ENCODE measurements around the gene TPRG1. TPM values are rescaled to one million over a fixed set of nuclear protein-coding genes. Genes with fewer than 3 reads are reported as not detected.
A peak's percentile ranks its signal among the peaks of the same experiment; 100 is the strongest.

The TPRG1 gene
- total RNA-seq, 2 experiments from 2014 or later, result 8.7 to 9.7 TPM

- no peak overlapping the region for H3K4me3 Mint-ChIP-seq
- peaks cover 14% of the 10 kb centered on the region for H3K36me3 Mint-ChIP-seq (ENCODE audit: low read depth)
- CTCF ChIA-PET, result no interaction called here
These were observed 169.1 kb downstream of the TPRG1 start for GRCh38 chr3:189340680-189341460.

GRCh38 chr3:189342811-189343210, 171.0 kb downstream of the TPRG1 start:
- no peak overlapping the region for H3K4me3 Mint-ChIP-seq
- peaks cover 8% of the 10 kb centered on the region for H3K9me3 Mint-ChIP-seq
- ChIA-PET POLR2A (interaction anchor here (2.3 kb wide), 1 partner anchor 11 kb away, joined by 8 read pairs; no protein-coding TSS in a partner anchor), CTCF (interaction anchor here (0.6 kb wide), 1 partner anchor 74 kb away, joined by 4 read pairs; no protein-coding TSS in a partner anchor)
- peaks cover 6% of the 10 kb centered on the region for H3K36me3 Mint-ChIP-seq (ENCODE audit: low read depth)
- no peak for DNase-seq
- no peaks in the 10 kb centered on the region for H3K27me3 Mint-ChIP-seq
- H3K4me1 Mint-ChIP-seq, result no peaks in the 10 kb centered on the region
- H3K27ac Mint-ChIP-seq, result no peak overlapping the region

More at GRCh38 chr3:189340680-189341460, 169.1 kb downstream of the TPRG1 start:
- POLR2A ChIA-PET, result no interaction called here
- DNase-seq, result no peak
- Mint-ChIP-seq H3K4me1 (peaks cover 1% of the 10 kb centered on the region), H3K9me3 (peaks cover 16% of the 10 kb centered on the region), H3K27ac (no peak overlapping the region), H3K27me3 (no peaks in the 10 kb centered on the region)

- CTCF ChIA-PET, result no interaction called here
These were observed 173.2 kb downstream of the TPRG1 start for GRCh38 chr3:189344996-189345395.

DNA sequence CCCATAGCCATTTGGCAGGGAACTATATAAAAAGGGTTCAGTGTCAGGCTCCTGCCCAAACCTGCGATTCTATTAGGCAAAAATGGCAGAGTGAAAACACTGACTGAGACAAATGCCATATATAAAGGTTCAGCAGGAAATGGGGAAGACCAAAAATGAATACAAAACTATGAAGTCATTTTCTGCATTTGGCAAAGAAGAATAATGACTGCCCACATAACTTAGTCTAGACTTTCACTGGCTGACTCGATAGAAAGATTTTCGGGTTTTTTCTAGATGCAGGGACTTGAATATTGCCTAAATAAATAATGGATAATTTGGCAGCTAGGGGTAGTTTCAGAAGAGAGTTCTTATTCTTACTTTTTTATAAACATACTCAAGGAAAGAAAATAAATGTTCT, 178.0 kb downstream of the TPRG1 start:
- ChIA-PET CTCF (no interaction called here), POLR2A (interaction anchor here (1.3 kb wide), 1 partner anchor 529 kb away, joined by 3 read pairs; no protein-coding TSS in a partner anchor)
- H3K36me3 Mint-ChIP-seq (ENCODE audit: low read depth), result peaks cover 4% of the 10 kb centered on the region
- no peak for DNase-seq
- no peaks in the 10 kb centered on the region for H3K27me3 Mint-ChIP-seq
- peaks cover 10% of the 10 kb centered on the region for H3K4me1 Mint-ChIP-seq
- no peak overlapping the region for H3K27ac Mint-ChIP-seq
- H3K4me3 Mint-ChIP-seq, result no peak overlapping the region
- H3K9me3 Mint-ChIP-seq, result peaks cover 4% of the 10 kb centered on the region

More at GRCh38 chr3:189344996-189345395, 173.2 kb downstream of the TPRG1 start:
- no peak for DNase-seq
- Mint-ChIP-seq H3K4me3 (no peak overlapping the region), H3K9me3 (peaks cover 5% of the 10 kb centered on the region), H3K27ac (no peak overlapping the region), H3K4me1 (no peaks in the 10 kb centered on the region), H3K36me3 (ENCODE audit: low read depth) (peaks cover 4% of the 10 kb centered on the region), H3K27me3 (no peaks in the 10 kb centered on the region)
- POLR2A ChIA-PET, result no interaction called here

DNA sequence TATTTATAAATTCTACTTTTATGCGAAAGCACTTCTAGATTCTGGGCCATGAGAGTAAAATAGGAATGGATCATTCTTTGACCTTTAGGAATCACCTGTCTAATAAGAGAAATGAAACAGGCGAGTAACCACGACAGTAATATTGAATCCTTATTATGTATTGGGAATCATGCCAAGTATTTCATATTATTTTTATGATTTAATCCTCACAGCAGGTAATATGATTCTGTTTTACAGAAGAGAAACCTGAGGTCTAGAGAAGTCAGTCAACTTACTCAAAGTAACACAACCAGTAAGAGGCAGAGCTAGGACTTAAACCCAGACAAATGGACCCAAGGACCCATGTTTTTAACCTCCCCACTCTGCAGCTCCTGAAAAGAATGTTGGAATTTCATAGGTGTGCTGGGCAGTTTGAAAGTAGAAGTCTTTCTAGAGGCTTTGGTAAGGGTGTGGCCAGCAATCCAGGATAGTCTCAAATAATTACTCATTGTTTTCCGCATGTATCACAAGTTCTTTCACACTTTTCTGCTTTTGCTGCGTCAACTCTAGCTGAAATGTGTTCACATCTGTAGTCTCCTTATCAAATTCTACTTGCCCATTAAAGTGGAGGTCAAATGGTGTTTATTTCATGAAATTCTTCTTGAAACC, 181.7 kb downstream of the TPRG1 start:
- H3K27me3 Mint-ChIP-seq, result no peaks in the 10 kb centered on the region
- CTCF ChIA-PET, result no interaction called here
- H3K4me1 Mint-ChIP-seq, result peaks cover 30% of the 10 kb centered on the region
- peaks cover 4% of the 10 kb centered on the region for H3K9me3 Mint-ChIP-seq
- H3K36me3 Mint-ChIP-seq (ENCODE audit: low read depth), result peaks cover 5% of the 10 kb centered on the region
- DNase-seq, result no peak
- POLR2A ChIA-PET, result interaction anchor here (3.6 kb wide), 1 partner anchor 22 kb away, joined by 29 read pairs; no protein-coding TSS in a partner anchor
- H3K27ac Mint-ChIP-seq, result no peak overlapping the region
- no peak overlapping the region for H3K4me3 Mint-ChIP-seq

DNA sequence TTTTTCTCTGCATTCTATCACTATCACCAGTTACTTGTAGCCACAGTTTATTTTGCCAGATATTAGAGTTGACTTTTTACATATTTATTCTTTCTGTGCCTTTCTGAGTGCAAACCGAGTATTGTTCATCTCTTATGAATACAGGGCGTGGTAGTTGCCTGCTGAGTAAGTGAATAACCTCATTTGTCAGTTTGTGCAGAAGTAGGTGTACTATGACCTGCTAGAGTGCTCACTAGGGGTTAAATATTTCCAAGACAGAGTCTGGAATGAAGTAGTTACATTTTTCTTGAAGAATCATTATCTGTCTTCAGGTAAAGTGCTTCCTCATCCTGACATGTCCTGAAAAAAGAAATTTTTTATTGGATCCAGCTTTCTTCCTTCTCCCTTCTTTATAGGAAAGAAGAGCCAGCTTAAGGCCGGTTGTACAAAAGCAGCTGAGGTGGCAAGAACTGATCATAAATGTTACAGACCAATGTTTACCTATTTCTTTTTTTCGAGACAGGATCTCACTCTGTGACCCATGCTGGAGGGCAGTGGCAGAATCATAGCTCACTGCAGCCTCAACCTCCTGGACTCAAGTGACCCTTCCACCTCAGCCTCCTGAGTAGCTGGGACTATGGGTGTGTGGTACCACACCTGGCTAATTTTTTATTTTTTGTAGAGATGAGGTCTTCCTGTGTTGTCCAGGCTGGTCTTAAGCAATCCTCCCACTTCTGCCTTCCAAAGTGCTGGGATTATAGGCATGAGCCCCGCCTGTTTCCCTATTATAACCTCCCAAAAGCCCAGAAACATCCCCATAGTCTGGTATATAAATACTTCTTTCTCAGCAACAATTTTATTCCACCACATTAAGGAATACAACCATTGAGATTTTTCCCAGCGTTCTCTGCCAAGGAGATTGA, 182.5 kb downstream of the TPRG1 start:
- Mint-ChIP-seq H3K4me3 (no peak overlapping the region), H3K4me1 (peaks cover 31% of the 10 kb centered on the region), H3K27ac (peak overlapping the region; percentile 90), H3K36me3 (ENCODE audit: low read depth) (peaks cover 7% of the 10 kb centered on the region), H3K9me3 (peaks cover 4% of the 10 kb centered on the region), H3K27me3 (no peaks in the 10 kb centered on the region)
- no peak for DNase-seq
- POLR2A ChIA-PET, result interaction anchor here (1.1 to 3.6 kb wide), 3 partner anchors 23 to 81 kb away, joined by 3 to 29 read pairs (median 4); no protein-coding TSS in a partner anchor
- CTCF ChIA-PET, result interaction anchor here (1.6 to 2.5 kb wide), 5 partner anchors 13 to 607 kb away, joined by 5 to 11 read pairs (median 6); no protein-coding TSS in a partner anchor

- Mint-ChIP-seq H3K27me3 (no peaks in the 10 kb centered on the region), H3K4me1 (peaks cover 31% of the 10 kb centered on the region), H3K9me3 (peaks cover 4% of the 10 kb centered on the region), H3K36me3 (ENCODE audit: low read depth) (peaks cover 7% of the 10 kb centered on the region), H3K27ac (peak overlapping the region; percentile 90), H3K4me3 (no peak overlapping the region)
- ChIA-PET POLR2A (interaction anchor here (1.0 to 3.6 kb wide), 8 partner anchors 20 to 82 kb away, joined by 3 to 29 read pairs (median 6); no protein-coding TSS in a partner anchor), CTCF (interaction anchor here (0.7 to 2.5 kb wide), 10 partner anchors 9 to 606 kb away, joined by 3 to 11 read pairs (median 6); no protein-coding TSS in a partner anchor)
- no peak for DNase-seq
These were observed 183.3 kb downstream of the TPRG1 start for GRCh38 chr3:189355115-189355480.

DNA sequence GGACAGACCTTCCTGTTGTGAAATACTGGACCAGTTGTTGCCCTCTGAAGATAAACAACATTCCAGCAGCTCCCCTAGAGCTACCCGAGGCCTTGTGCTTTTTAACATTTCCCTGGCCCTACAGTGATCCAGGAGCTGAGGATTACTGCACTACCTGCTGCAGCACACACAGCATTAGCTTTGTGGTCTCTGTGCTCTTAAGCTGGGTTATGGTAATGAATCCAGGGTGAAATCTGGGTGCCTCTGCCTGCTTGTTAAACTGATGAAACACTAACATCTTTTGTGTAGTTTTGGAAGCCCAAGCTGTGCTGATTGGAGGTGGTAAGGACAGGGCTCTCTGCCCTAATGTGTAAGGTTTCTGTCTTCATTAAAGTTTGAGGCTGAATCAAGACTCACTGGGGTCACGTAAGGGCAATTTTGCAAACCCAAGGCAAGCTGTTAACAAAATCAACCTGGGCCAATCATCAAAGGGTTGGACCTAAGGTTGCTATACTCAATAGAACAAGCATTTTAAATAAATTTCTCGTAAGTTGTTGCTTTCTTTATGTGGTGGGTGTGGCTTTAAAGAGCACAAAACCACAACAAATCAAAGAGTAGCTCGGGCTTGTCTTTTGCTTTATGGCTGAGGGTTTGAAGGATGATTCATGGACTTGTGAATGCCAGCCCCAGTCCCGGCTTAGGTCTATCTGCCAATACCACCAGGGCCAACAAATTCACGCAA, 183.9 kb downstream of the TPRG1 start:
- Mint-ChIP-seq H3K27me3 (no peaks in the 10 kb centered on the region), H3K4me1 (peaks cover 31% of the 10 kb centered on the region), H3K27ac (peak overlapping the region; percentile 90), H3K9me3 (peaks cover 4% of the 10 kb centered on the region), H3K4me3 (peak overlapping the region; percentile 13), H3K36me3 (ENCODE audit: low read depth) (peaks cover 7% of the 10 kb centered on the region)
- peak; percentile 49 for DNase-seq
- CTCF ChIA-PET, result interaction anchor here (0.7 to 2.5 kb wide), 10 partner anchors 8 to 605 kb away, joined by 3 to 11 read pairs (median 6); no protein-coding TSS in a partner anchor
- POLR2A ChIA-PET, result interaction anchor here (0.9 to 3.6 kb wide), 9 partner anchors 13 to 82 kb away, joined by 3 to 29 read pairs (median 4); no protein-coding TSS in a partner anchor

GRCh38 chr3:189360291-189360690, 188.5 kb downstream of the TPRG1 start:
- no peak for DNase-seq
- peaks cover 3% of the 10 kb centered on the region for H3K36me3 Mint-ChIP-seq (ENCODE audit: low read depth)
- H3K4me1 Mint-ChIP-seq, result peaks cover 18% of the 10 kb centered on the region
- no peak overlapping the region for H3K27ac Mint-ChIP-seq
- ChIA-PET POLR2A (no interaction called here), CTCF (interaction anchor here (1.7 kb wide), 1 partner anchor 88 kb away, joined by 6 read pairs; no protein-coding TSS in a partner anchor)
- H3K9me3 Mint-ChIP-seq, result peaks cover 2% of the 10 kb centered on the region
- H3K27me3 Mint-ChIP-seq, result no peaks in the 10 kb centered on the region
- no peak overlapping the region for H3K4me3 Mint-ChIP-seq

GRCh38 chr3:189361103-189361835, 189.5 kb downstream of the TPRG1 start:
- Mint-ChIP-seq H3K27me3 (no peaks in the 10 kb centered on the region), H3K4me3 (no peak overlapping the region), H3K36me3 (ENCODE audit: low read depth) (peaks cover 3% of the 10 kb centered on the region), H3K27ac (no peak overlapping the region), H3K9me3 (peaks cover 2% of the 10 kb centered on the region), H3K4me1 (peaks cover 9% of the 10 kb centered on the region)
- POLR2A ChIA-PET, result no interaction called here
- CTCF ChIA-PET, result interaction anchor here (1.7 kb wide), 1 partner anchor 89 kb away, joined by 6 read pairs; no protein-coding TSS in a partner anchor
- no peak for DNase-seq

GRCh38 chr3:189363590-189364255, 192.0 kb downstream of the TPRG1 start:
- ChIA-PET CTCF (interaction anchor here (1.4 kb wide), 1 partner anchor 8 kb away, joined by 3 read pairs; no protein-coding TSS in a partner anchor), POLR2A (no interaction called here)
- Mint-ChIP-seq H3K36me3 (ENCODE audit: low read depth) (peaks cover 4% of the 10 kb centered on the region), H3K27ac (no peak overlapping the region), H3K4me1 (peaks cover 12% of the 10 kb centered on the region), H3K27me3 (no peaks in the 10 kb centered on the region), H3K9me3 (peaks cover 5% of the 10 kb centered on the region), H3K4me3 (no peak overlapping the region)
- no peak for DNase-seq

Measured in activated CD4-positive, alpha-beta memory T cell treated with anti-CD3 and anti-CD28 coated beads, Interleukin-2, amount 10 ng/mL, durations not matched to agents 7 days and 5 days (primary cell).